B cell (primary cell): Measurements from ENCODE around the gene B4GALT5. TPM values are rescaled to one million over a fixed set of nuclear protein-coding genes. Genes with fewer than 3 reads are reported as not detected.

Experiments used
- ATAC-seq: fragments of 200-7000 bp; cut with Tn5 transposase; one replicate; pipeline ENCODE4 v1.10.0; 2021; ENCODE audit warnings: low read depth, mild to moderate bottlenecking, moderate number of reproducible peaks, moderate library complexity
- CTCF ChIA-PET: fragments of 350-600 bp; sonication (Branson Sonifier 250); formaldehyde crosslinking; loops from one replicate; lab custom pipeline; 2021; ENCODE audit warnings: antibody characterized with exemption, inconsistent platforms; lab: Charles Lee
- POLR2A ChIA-PET: fragments of 350-600 bp; sonication (Branson Sonifier 250); formaldehyde crosslinking; loops from one replicate; lab custom pipeline; 2021; ENCODE audit warnings: antibody characterized with exemption; lab: Charles Lee
- DNase-seq: peaks from one replicate; pipeline ENCODE4 v3.0.0; 2013
- H2AFZ ChIP-seq: 2 replicates; pipeline ENCODE4 v1.6.1; 2012; ENCODE audit warnings: mild to moderate bottlenecking, low read depth, low read length; ENCODE audit not compliant: insufficient read depth, poor library complexity, severe bottlenecking
- H3K27ac ChIP-seq, 2 donors: 1 replicate in 1 of 2; 2 replicates in 1 of 2; pipeline ENCODE4 v1.5.1; 2012 to 2013; ENCODE audit warnings: low read length in 2 of 2, mild to moderate bottlenecking in 2 of 2, moderate library complexity in 1 of 2
- H3K27me3 ChIP-seq, 4 experiments: fragments of 200-600 bp in 1 of 4; sonication (generic) in 1 of 4; replicated peaks in 1 of 4; 1 replicate in 2 of 4; 2 replicates in 2 of 4; pipeline versions ENCODE4 v1.6.1 to v1.7.0; 2013 to 2016; ENCODE audit warnings: low read length in 3 of 4, mild to moderate bottlenecking in 2 of 4, mixed read lengths in 1 of 4, moderate library complexity in 1 of 4; ENCODE audit not compliant: insufficient read depth in 4 of 4, control insufficient read depth in 3 of 4; ENCODE audit errors: control extremely low read depth in 1 of 4
- H3K36me3 ChIP-seq, 2 experiments: replicated peaks in 1 of 2; 1 replicate in 1 of 2; 2 replicates in 1 of 2; pipeline versions ENCODE4 v1.6.1 to v1.7.1; 2013; ENCODE audit warnings: low read length in 1 of 2; ENCODE audit not compliant: insufficient read depth in 2 of 2, control insufficient read depth in 1 of 2; ENCODE audit errors: control extremely low read depth in 1 of 2, extremely low read depth in 1 of 2
- H3K4me1 ChIP-seq, 2 donors: fragments of 200-600 bp in 1 of 2; sonication (generic) in 1 of 2; 1 replicate in 1 of 2; 2 replicates in 1 of 2; pipeline versions ENCODE4 v1.5.1 to v1.6.1; 2013 to 2017; ENCODE audit warnings: low read length in 2 of 2; ENCODE audit not compliant: control insufficient read depth in 2 of 2, insufficient read depth in 2 of 2
- H3K4me2 ChIP-seq: replicated peaks from 2 replicates; pipeline ENCODE3; 2012; ENCODE audit warnings: mild to moderate bottlenecking, low read depth, low read length; ENCODE audit not compliant: poor library complexity, severe bottlenecking
- H3K4me3 ChIP-seq, 5 experiments: fragments of 200-600 bp in 1 of 5; sonication (generic) in 1 of 5; 1 replicate in 3 of 5; 2 replicates in 2 of 5; pipeline versions ENCODE4 v1.5.1 to v1.7.0; 2011 to 2016; ENCODE audit warnings: low read length in 4 of 5, mild to moderate bottlenecking in 4 of 5, low read depth in 2 of 5, control low read depth in 1 of 5, moderate library complexity in 1 of 5; ENCODE audit not compliant: insufficient read depth in 1 of 5; ENCODE audit errors: control extremely low read depth in 1 of 5, extremely low read depth in 1 of 5
- H3K79me2 ChIP-seq: fragments of 200-600 bp; sonication (generic); one replicate; pipeline ENCODE4 v1.6.0; 2016; ENCODE audit warnings: low read length; ENCODE audit not compliant: control insufficient read depth, insufficient read depth
- H3K9ac ChIP-seq: fragments of 200-600 bp; sonication (generic); 2 replicates; pipeline ENCODE4 v1.6.1; 2017; ENCODE audit warnings: mild to moderate bottlenecking, low read length, moderate library complexity
- H3K9me3 ChIP-seq, 3 donors: one replicate each; pipeline versions ENCODE4 v1.6.1 to v1.7.1; 2013; ENCODE audit warnings: low read length in 2 of 3; ENCODE audit not compliant: control insufficient read depth in 2 of 3, insufficient read depth in 1 of 3; ENCODE audit errors: control extremely low read depth in 1 of 3
- H4K20me1 ChIP-seq: 2 replicates; pipeline ENCODE4 v1.6.0; 2012; ENCODE audit warnings: mild to moderate bottlenecking, low read length; ENCODE audit not compliant: insufficient read depth, control insufficient read depth, poor library complexity, severe bottlenecking
- H3K27ac Mint-ChIP-seq: one replicate; pipeline ENCODE4 v1.8.0; 2021; ENCODE audit warnings: mixed read lengths
- H3K27me3 Mint-ChIP-seq: one replicate; pipeline ENCODE4 v1.8.0; 2021; ENCODE audit warnings: mixed read lengths
- H3K4me1 Mint-ChIP-seq: one replicate; pipeline ENCODE4 v1.8.0; 2021; ENCODE audit warnings: mixed read lengths
- H3K4me3 Mint-ChIP-seq: one replicate; pipeline ENCODE4 v1.8.0; 2021; ENCODE audit warnings: mixed read lengths
- H3K9me3 Mint-ChIP-seq: one replicate; pipeline ENCODE4 v1.8.0; 2022; ENCODE audit warnings: mixed read lengths; ENCODE audit not compliant: insufficient read depth
- EZH2 ChIP-seq: IDR thresholded peaks from 2 replicates; pipeline ENCODE4 v1.6.1; 2012; ENCODE audit warnings: borderline replicate concordance, low read depth, mild to moderate bottlenecking, moderate library complexity, low read length; ENCODE audit not compliant: insufficient read depth, poor library complexity, severe bottlenecking
- WGBS: methylation state at CpG from one replicate; pipeline ENCODE4 v1.1.5; 2013; ENCODE audit warnings: missing lambda C conversion rate; ENCODE audit not compliant: insufficient coverage; 5-methylcytosine and 5-hydroxymethylcytosine counted together
- intact Hi-C: fragments of 100-400 bp; cut with micrococcal nuclease; formaldehyde crosslinking; loops from one replicate; pipeline ENCODE4 v1.10.0; 2022
- polyA plus RNA-seq: library from polyadenylated mRNA; depleted of rRNA; stranded (reverse); fragments of >200 nt; gene quantifications from 2 replicates; pipeline ENCODE4 v1.2.3, GENCODE V29; 2012
- total RNA-seq, 2 donors: library from RNA; stranded (reverse); fragments of 120-200 nt in 1 of 2; gene quantifications; 1 replicate in 1 of 2; 2 replicates in 1 of 2; pipeline versions ENCODE4 v1.2.3 to v1.2.4, GENCODE V29; 2013 to 2022
- TF ChIP-seq, protein P1 (sequence below): fragments of 200-600 bp; IDR thresholded peaks from one replicate; pipeline ENCODE4 v1.8.0; 2022; ENCODE audit warnings: antibody characterized with exemption, mild to moderate bottlenecking

Gene B4GALT5
- total and polyA plus RNA-seq, 2 donors (not counting 1 experiment from before 2014, with no cell fraction given) = 3.4 to 7.3 TPM

DNA sequence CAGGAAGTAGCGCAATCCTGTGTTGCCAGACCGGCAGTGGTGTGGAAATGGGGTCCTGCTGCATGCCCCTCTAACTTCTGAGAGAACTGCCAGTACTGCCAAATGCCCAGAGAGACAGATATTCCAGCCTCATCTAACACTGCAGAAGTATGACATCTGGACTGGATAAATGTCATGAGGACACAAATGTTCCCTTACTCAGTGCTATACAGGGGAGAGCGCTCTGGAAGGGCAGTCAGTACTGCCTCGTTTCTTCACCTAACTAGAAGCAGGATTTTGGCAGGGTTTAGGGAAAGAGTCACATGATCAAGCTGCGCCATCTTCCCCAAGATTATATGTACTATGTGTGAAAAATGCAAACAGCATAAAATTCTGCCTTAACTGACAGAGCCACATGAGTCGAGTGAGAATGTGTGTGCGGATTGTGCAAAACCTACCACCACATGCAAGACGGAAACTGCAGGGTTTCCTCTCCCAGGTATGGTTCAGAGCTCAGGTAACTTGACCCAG, 59.7 kb downstream of the B4GALT5 start:
- Histone ChIP-seq H3K36me3 (peaks cover 7 to 23% of the 10 kb centered on the region in 2 experiments), H3K27ac (no peak overlapping the region), H2AFZ (no peak overlapping the region), H3K27me3 (no peaks in the 10 kb centered on the region), H3K4me3 (no peak overlapping the region), H3K79me2 (no peaks in the 10 kb centered on the region), H3K9me3 (peaks cover 0 to 4% (median 0%) of the 10 kb centered on the region in 3 donors), H4K20me1 (no peaks in the 10 kb centered on the region), H3K4me2 (no peak overlapping the region), H3K9ac (no peak overlapping the region), H3K4me1 (peaks cover 0 to 7% of the 10 kb centered on the region in 2 donors)
- ChIA-PET POLR2A (interaction anchor here (0.7 kb wide), 1 partner anchor 226 kb away, joined by 3 read pairs; no protein-coding TSS in a partner anchor), CTCF (no interaction called here)
- Mint-ChIP-seq H3K9me3 (no peaks in the 10 kb centered on the region), H3K27ac (no peak overlapping the region), H3K4me1 (peaks cover 7% of the 10 kb centered on the region), H3K4me3 (no peak overlapping the region), H3K27me3 (no peaks in the 10 kb centered on the region)
- 100% methylated on average over 3 of the region's 8 CpGs for WGBS
- TF ChIP-seq EZH2 = no peak
- TF ChIP-seq, protein P1, sequence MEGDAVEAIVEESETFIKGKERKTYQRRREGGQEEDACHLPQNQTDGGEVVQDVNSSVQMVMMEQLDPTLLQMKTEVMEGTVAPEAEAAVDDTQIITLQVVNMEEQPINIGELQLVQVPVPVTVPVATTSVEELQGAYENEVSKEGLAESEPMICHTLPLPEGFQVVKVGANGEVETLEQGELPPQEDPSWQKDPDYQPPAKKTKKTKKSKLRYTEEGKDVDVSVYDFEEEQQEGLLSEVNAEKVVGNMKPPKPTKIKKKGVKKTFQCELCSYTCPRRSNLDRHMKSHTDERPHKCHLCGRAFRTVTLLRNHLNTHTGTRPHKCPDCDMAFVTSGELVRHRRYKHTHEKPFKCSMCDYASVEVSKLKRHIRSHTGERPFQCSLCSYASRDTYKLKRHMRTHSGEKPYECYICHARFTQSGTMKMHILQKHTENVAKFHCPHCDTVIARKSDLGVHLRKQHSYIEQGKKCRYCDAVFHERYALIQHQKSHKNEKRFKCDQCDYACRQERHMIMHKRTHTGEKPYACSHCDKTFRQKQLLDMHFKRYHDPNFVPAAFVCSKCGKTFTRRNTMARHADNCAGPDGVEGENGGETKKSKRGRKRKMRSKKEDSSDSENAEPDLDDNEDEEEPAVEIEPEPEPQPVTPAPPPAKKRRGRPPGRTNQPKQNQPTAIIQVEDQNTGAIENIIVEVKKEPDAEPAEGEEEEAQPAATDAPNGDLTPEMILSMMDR = no peak
- DNase-seq (no peak), ATAC-seq (no peak)
- intact Hi-C loops = no loop called here

DNA sequence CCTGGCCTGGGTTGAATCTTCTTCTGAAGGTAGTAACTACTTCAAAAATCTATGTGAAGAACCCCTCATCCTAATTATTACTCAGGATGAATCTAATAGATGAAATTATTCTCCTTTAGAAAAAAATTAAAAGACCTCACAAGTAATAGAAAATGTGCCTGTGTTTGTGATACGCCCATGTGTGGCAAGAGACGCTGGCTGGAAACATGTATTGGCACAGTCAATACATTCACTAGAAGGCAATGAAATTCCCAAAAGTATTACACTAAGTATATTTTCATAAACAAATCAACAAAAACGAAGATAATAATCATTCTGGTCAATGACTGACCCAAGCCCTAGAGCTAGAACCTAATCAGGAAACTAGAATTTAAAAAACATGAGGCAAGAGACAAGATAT, 64.0 kb downstream of the B4GALT5 start:
- Histone ChIP-seq H4K20me1 (no peaks in the 10 kb centered on the region), H3K36me3 (peaks cover 10 to 55% of the 10 kb centered on the region in 2 experiments), H3K27me3 (no peaks in the 10 kb centered on the region), H3K27ac (no peak overlapping the region), H3K9me3 (no peaks in the 10 kb centered on the region), H2AFZ (no peak overlapping the region), H3K79me2 (no peaks in the 10 kb centered on the region), H3K4me3 (no peak overlapping the region), H3K4me1 (no peaks in the 10 kb centered on the region), H3K9ac (no peak overlapping the region), H3K4me2 (no peak overlapping the region)
- Mint-ChIP-seq H3K27ac (no peak overlapping the region), H3K27me3 (no peaks in the 10 kb centered on the region), H3K4me1 (no peaks in the 10 kb centered on the region), H3K9me3 (no peaks in the 10 kb centered on the region), H3K4me3 (no peak overlapping the region)
- ATAC-seq (no peak), DNase-seq (no peak)
- intact Hi-C loops = no loop called here
- TF ChIP-seq, protein P1 = no peak
- TF ChIP-seq EZH2 = no peak
- CTCF ChIA-PET = interaction anchor here (1.3 kb wide), 1 partner anchor 20 kb away, joined by 4 read pairs; no protein-coding TSS in a partner anchor
- POLR2A ChIA-PET = no interaction called here
- 100% methylated on average over 1 of the region's 3 CpGs for WGBS
